Glomerular visceral epithelial cell (primary cell): Measurements from ENCODE around the gene NKX2-1.
A peak's percentile ranks its signal among the peaks of the same experiment; 100 is the strongest.
"Not testable (repeated sequence)": the region's sequence is repeated elsewhere in the genome, so short reads cannot be mapped to it uniquely, and the experiment has no call there.

Source experiments
- DNase-seq: peaks from one replicate; pipeline ENCODE4 v3.0.0-alpha.2; 2016; ENCODE audit errors: extremely low spot score

Gene NKX2-1

GRCh38 chr14:36519431-36520321, at the start of gene NKX2-1:
Gene NKX2-1, minus strand, starts transcription at chr14:36520232. Its CDS starts 103 bp downstream, at chr14:36520129.
- DNase-seq, result no peak

- peak; percentile 5 for DNase-seq
These were observed 36.9 kb upstream of the NKX2-1 start for GRCh38 chr14:36556811-36557433.

- no peak for DNase-seq
These were observed 36.1 kb upstream of the NKX2-1 start for GRCh38 chr14:36555998-36556743.

- peak; percentile 41 for DNase-seq
These were observed 33.7 kb upstream of the NKX2-1 start for GRCh38 chr14:36553656-36554260.

- DNase-seq, result no peak
These were observed 30.9 kb upstream of the NKX2-1 start for GRCh38 chr14:36550899-36551298.

DNA sequence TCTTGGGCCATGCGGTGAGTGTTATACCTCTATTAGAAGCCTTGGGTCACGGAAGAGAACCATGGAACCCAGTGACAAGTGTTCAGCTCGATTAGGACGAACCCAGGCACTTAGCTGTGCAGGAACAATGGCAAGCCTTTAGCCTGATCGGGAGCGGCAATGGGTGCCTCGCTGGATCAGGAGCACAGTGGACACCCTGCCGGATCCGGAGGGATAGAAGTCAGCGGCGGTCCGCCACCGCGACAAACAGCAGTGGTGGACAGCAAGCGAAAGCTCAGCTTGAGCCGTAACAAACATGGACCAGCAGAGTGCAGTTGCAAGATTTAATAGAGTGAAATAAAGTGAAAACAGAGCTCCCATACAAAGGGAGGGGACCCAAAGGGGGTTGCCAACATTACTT, 24.2 kb upstream of the NKX2-1 start:
- DNase-seq, result not testable (repeated sequence)

DNA sequence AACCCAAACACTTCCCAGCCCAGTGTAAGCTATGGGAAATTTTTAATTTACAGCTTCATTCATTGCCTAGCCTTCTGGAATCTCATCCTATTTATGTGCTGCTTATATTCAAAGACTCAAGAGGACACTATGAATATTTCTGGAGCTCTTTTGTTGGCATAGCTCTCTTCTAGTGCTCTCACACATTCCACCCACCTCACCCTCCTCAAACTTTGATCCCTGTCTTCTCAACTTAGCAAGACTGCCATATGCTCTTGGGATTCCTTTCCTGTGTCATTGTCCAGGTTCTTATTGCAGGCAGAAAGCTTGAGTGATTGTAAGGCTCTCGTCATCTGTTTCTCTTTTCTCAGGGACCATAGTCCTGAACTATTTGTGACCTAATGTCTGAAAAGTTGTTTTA, 18.0 kb upstream of the NKX2-1 start:
- no peak for DNase-seq

DNA sequence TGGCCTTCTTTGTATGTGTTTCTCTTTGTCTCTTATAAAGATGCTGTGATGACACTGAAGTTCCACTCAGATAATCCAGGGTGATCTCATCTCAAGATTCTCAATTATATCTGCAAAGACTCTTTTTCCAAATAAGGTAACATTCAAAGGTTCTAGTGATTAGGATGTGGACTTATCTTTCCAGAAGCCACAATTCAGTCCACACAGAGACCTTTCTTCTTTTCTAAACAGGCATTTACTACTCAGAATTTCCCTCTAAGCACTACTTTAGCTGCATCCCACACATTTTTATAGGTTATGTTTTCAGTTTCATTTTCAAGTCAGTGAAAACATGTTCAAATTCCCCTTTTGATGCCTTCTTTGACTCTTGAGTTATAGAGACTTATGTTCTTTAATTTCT, 9.0 kb upstream of the NKX2-1 start:
- DNase-seq, result no peak

- DNase-seq, result no peak
These were observed 5.7 kb upstream of the NKX2-1 start for GRCh38 chr14:36525746-36526099.

- DNase-seq, result no peak
These were observed 5.1 kb upstream of the NKX2-1 start for GRCh38 chr14:36524874-36525745.

DNA sequence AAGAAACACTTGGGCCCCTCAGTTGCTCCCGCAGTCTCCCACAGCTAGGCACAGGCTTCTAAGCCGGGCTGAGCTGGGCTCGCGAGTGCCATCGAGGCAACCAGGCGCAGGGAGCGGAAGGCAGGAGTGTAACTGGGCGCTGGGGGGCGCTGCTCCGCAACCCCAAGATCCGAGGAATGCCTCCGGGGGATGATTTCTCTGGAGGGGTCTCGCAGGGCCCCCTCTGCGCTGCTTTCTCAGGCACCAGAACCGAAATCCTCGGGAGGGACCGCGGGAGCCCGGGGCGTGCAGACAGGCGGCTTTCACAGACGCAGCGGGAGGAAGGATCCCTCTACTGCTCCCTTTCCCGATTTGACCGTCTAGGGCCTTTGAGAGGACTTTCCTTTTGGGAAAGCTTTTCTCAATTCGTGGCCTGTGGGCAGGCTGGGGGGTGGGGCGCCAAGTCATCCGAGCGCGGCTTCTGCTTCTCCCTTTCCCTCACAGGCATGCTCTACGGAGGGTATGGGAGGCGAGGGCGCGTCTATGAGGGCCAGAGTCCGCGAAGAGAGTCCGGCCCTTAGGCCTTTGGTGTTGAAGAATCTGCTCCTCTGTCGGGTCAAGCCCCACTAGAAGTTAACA, 4.3 kb upstream of the NKX2-1 start:
- no peak for DNase-seq

- no peak for DNase-seq
These were observed 3.1 kb upstream of the NKX2-1 start for GRCh38 chr14:36522972-36523715.

- no peak for DNase-seq
These were observed 2.4 kb upstream of the NKX2-1 start for GRCh38 chr14:36522347-36522971.

GRCh38 chr14:36521598-36522345, 1.7 kb upstream of the NKX2-1 start:
- DNase-seq, result no peak

- DNase-seq, result peak; percentile 25
These were observed 831 bp upstream of the NKX2-1 start for GRCh38 chr14:36520601-36521525.

DNA sequence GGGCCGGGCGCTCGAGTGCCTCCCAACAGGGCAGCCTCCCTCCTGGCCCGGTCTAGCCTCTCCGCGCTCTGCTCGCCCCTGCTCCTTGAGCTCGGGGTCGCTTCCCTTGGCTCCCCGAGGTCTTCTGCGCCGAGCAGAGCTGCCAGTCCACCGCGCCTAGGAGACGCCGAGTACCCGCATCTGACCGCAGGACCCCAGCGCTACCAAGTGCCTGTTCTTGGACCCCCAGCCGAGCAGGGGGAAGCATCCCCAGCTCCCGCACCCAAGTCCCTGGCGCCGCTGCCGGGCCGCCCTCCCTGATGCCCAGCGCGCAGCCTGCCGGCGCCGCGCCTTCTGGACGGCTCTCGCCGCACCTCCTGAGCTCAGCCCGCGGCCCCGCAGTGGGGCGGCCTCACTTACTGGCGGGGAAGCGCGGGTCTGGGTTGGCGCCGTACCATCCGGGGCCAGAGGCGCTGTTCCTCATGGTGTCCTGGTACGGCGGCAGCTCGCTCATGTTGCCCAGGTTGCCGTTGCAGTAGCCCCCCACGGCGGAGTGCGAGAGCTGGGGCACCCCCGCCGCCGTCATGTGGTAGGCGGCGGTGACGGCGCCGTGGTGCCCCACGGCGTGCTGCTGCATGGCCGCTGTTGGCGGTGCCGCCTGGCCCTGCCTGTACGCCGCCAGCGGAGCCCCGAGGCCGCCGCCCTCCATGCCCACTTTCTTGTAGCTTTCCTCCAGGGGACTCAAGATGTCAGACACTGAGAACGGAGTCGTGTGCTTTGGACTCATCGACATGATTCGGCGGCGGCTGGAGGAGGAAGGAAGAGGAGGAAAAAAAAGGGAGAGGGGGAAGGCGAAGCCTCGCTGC, 1.2 kb downstream of the NKX2-1 start:
- DNase-seq, result no peak
